Measurements from ENCODE around the gene ZSCAN9. TPM values are rescaled to one million over a fixed set of nuclear protein-coding genes. Genes with fewer than 3 reads are reported as not detected.

The ZSCAN9 gene
- total and polyA plus RNA-seq, 3 donors from 2014 or later: 36.5 to 39.6 (median 38.2) TPM

GRCh38 chr6:28267695-28268059 is 42.6 kb downstream of the ZSCAN9 start:
- TF ChIP-seq CTCF (IDR thresholded peaks at IDR 0.05) (no peak), POLR2A (IDR thresholded peaks at IDR 0.05) (no peak)
- no peaks in the 10 kb centered on the region for H3K9me3 ChIP-seq
- peak overlapping the region; percentile 92 for H3K27ac ChIP-seq
- WGBS, 2 donors: 0 to 5% methylated on average over 1 of the region's 1 CpG
- peaks cover 10% of the 10 kb centered on the region for H3K4me1 ChIP-seq
- H3K4me3 ChIP-seq: peak overlapping the region; percentile 80 to 82
- intact Hi-C loops (cut with DNase I; ENCODE audit: low total_unique reads): no loop called here
- no peaks in the 10 kb centered on the region for H3K36me3 ChIP-seq (ENCODE audit: low read depth, missing control alignments)
- H3K27me3 ChIP-seq: no peaks in the 10 kb centered on the region
- DNase-seq: no peak

GRCh38 chr6:28269492-28269891 is 44.4 kb downstream of the ZSCAN9 start:
- no peak overlapping the region for H3K27ac ChIP-seq
- intact Hi-C loops (cut with DNase I; ENCODE audit: low total_unique reads): no loop called here
- no peaks in the 10 kb centered on the region for H3K9me3 ChIP-seq
- no peaks in the 10 kb centered on the region for H3K36me3 ChIP-seq (ENCODE audit: low read depth, missing control alignments)
- no peaks in the 10 kb centered on the region for H3K27me3 ChIP-seq
- TF ChIP-seq POLR2A (IDR thresholded peaks at IDR 0.05) (no peak), CTCF (IDR thresholded peaks at IDR 0.05) (no peak)
- no peak for DNase-seq
- peaks cover 10% of the 10 kb centered on the region for H3K4me1 ChIP-seq
- H3K4me3 ChIP-seq: no peak overlapping the region

GRCh38 chr6:28274888-28275287 is 49.8 kb downstream of the ZSCAN9 start:
- no peak for TF ChIP-seq CTCF (IDR thresholded peaks at IDR 0.05)
- TF ChIP-seq POLR2A (IDR thresholded peaks at IDR 0.05): no peak
- no peak for DNase-seq
- intact Hi-C loops (cut with DNase I; ENCODE audit: low total_unique reads): no loop called here

GRCh38 chr6:28277746-28278145 is 52.7 kb downstream of the ZSCAN9 start:
- Histone ChIP-seq H3K36me3 (ENCODE audit: low read depth, missing control alignments) (no peaks in the 10 kb centered on the region), H3K27me3 (no peaks in the 10 kb centered on the region), H3K27ac (no peak overlapping the region), H3K9me3 (no peaks in the 10 kb centered on the region), H3K4me3 (no peak overlapping the region), H3K4me1 (no peaks in the 10 kb centered on the region)
- intact Hi-C loops (cut with DNase I; ENCODE audit: low total_unique reads): no loop called here
- 71 to 77% methylated on average over 3 of the region's 3 CpGs for WGBS, 2 donors
- DNase-seq: no peak
- TF ChIP-seq POLR2A (IDR thresholded peaks at IDR 0.05) (no peak), CTCF (IDR thresholded peaks at IDR 0.05) (no peak)

More at GRCh38 chr6:28274888-28275287, 49.8 kb downstream of the ZSCAN9 start:
- Histone ChIP-seq H3K4me3 (no peak overlapping the region), H3K9me3 (no peaks in the 10 kb centered on the region), H3K4me1 (no peaks in the 10 kb centered on the region), H3K27ac (no peak overlapping the region), H3K36me3 (ENCODE audit: low read depth, missing control alignments) (no peaks in the 10 kb centered on the region), H3K27me3 (no peaks in the 10 kb centered on the region)

- TF ChIP-seq POLR2A (IDR thresholded peaks at IDR 0.05): no peak
- Histone ChIP-seq H3K36me3 (ENCODE audit: low read depth, missing control alignments) (no peaks in the 10 kb centered on the region), H3K4me1 (no peaks in the 10 kb centered on the region), H3K27me3 (no peaks in the 10 kb centered on the region), H3K27ac (no peak overlapping the region), H3K4me3 (peak overlapping the region; percentile 56 to 74), H3K9me3 (no peaks in the 10 kb centered on the region)
- DNase-seq: no peak
- intact Hi-C loops (cut with DNase I; ENCODE audit: low total_unique reads): no loop called here
- WGBS, 2 donors: 29 to 34% methylated on average over 3 of the region's 3 CpGs
Observed at GRCh38 chr6:28280595-28281287, 55.7 kb downstream of the ZSCAN9 start.

Measured in testis (tissue), 3 donors.